ENCODE measurements around the gene CTBP2. TPM values are rescaled to one million over a fixed set of nuclear protein-coding genes. Genes with fewer than 3 reads are reported as not detected.

The CTBP2 gene
- total RNA-seq, 6 experiments from 2014 or later, result 3.2 to 8.2 (median 5.4) TPM

GRCh38 chr10:125057158-125058001, 103.0 kb downstream of the CTBP2 start:
- peak overlapping the region; percentile 61 to 72 (median 70) for H3K27ac ChIP-seq
- WGBS (ENCODE audit: insufficient coverage, low coverage, low lambda C conversion rate, missing lambda C conversion rate), result 28% methylated on average over 11 of the region's 20 CpGs
- H3K9me3 ChIP-seq, result no peaks in the 10 kb centered on the region
- DNase-seq, result no peak
- H3K4me1 ChIP-seq, result peaks cover 0 to 10% (median 7%) of the 10 kb centered on the region in 4 donors
- ATAC-seq, result peak; percentile 44 to 63 (median 51)
- H3K27me3 ChIP-seq, result no peaks in the 10 kb centered on the region
- TF ChIP-seq POLR2A (IDR thresholded peaks at IDR 0.05) (no peak), CTCF (IDR thresholded peaks at IDR 0.05) (no peak)
- no peak overlapping the region for H3K4me3 ChIP-seq
- no peaks in the 10 kb centered on the region for H3K36me3 ChIP-seq
- intact Hi-C loops (cut with DNase I), result loop anchor here in 1 of 2 donors (10.0 kb wide), 1 partner anchor 63 kb away; no protein-coding TSS in a partner anchor

GRCh38 chr10:125056161-125057132, 103.9 kb downstream of the CTBP2 start:
- 72% methylated on average over 8 of the region's 21 CpGs for WGBS (ENCODE audit: insufficient coverage, low coverage, low lambda C conversion rate, missing lambda C conversion rate)
- Histone ChIP-seq H3K9me3 (no peaks in the 10 kb centered on the region), H3K27me3 (no peaks in the 10 kb centered on the region), H3K4me3 (no peak overlapping the region), H3K27ac (peak overlapping the region; percentile 61 to 72 (median 70)), H3K36me3 (no peaks in the 10 kb centered on the region), H3K4me1 (peaks cover 0 to 8% (median 5%) of the 10 kb centered on the region in 4 donors)
- no peak for ATAC-seq
- no peak for DNase-seq
- no peak for TF ChIP-seq POLR2A (IDR thresholded peaks at IDR 0.05)
- TF ChIP-seq CTCF (IDR thresholded peaks at IDR 0.05), result no peak
- intact Hi-C loops (cut with DNase I), result loop anchor here in 1 of 2 donors (10.0 kb wide), 1 partner anchor 62 kb away; no protein-coding TSS in a partner anchor

DNA sequence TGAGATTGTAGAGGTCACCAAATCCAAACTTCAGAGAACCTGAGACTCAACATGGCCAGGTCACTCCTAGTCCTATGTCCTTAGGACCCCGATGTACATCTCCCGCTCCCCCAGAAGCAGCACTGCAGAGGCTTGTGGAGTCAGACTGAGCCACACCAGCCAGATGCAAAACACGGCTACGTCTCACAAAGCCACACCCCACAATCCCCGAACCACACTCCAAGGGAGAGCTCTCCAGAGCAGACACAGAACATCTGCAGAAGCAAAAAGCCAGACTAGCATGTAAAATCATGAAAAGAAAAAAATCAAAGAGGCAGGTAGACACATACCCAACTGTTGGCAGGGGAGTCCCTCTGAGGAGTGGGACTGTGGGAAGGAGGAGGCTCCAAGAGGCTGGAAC, 104.9 kb downstream of the CTBP2 start:
- DNase-seq, result no peak
- H3K9me3 ChIP-seq, result no peaks in the 10 kb centered on the region
- H3K4me1 ChIP-seq, result no peaks in the 10 kb centered on the region
- no peak for ATAC-seq
- H3K27ac ChIP-seq, result peak overlapping the region in 1 of 3 donors; percentile 70
- H3K36me3 ChIP-seq, result no peaks in the 10 kb centered on the region
- WGBS (ENCODE audit: insufficient coverage, low coverage, low lambda C conversion rate, missing lambda C conversion rate), result 66% methylated on average over 3 of the region's 5 CpGs
- TF ChIP-seq POLR2A (IDR thresholded peaks at IDR 0.05) (no peak), CTCF (IDR thresholded peaks at IDR 0.05) (no peak)
- intact Hi-C loops (cut with DNase I), result loop anchor here in 1 of 2 donors (10.0 kb wide), 1 partner anchor 61 kb away; no protein-coding TSS in a partner anchor
- H3K4me3 ChIP-seq, result no peak overlapping the region
- H3K27me3 ChIP-seq, result no peaks in the 10 kb centered on the region

GRCh38 chr10:125054669-125055268, 105.6 kb downstream of the CTBP2 start:
- DNase-seq (no peak), ATAC-seq (no peak)
- Histone ChIP-seq H3K27me3 (no peaks in the 10 kb centered on the region), H3K4me3 (no peak overlapping the region), H3K36me3 (no peaks in the 10 kb centered on the region), H3K9me3 (no peaks in the 10 kb centered on the region), H3K4me1 (no peaks in the 10 kb centered on the region), H3K27ac (no peak overlapping the region)
- intact Hi-C loops (cut with DNase I), result loop anchor here in 1 of 2 donors (10.0 kb wide), 1 partner anchor 60 kb away; no protein-coding TSS in a partner anchor
- no peak for TF ChIP-seq POLR2A (IDR thresholded peaks at IDR 0.05)
- no peak for TF ChIP-seq CTCF (IDR thresholded peaks at IDR 0.05)
- WGBS (ENCODE audit: insufficient coverage, low coverage, low lambda C conversion rate, missing lambda C conversion rate), result 76% methylated on average over 4 of the region's 9 CpGs

Data from right lobe of liver (tissue), 6 donors.